Sigmoid colon (tissue), 4 donors: Measurements from ENCODE around the gene KRT14.

Experiments used
- CTCF ChIP-seq, 4 experiments: fragments of 450-650 bp in 3 of 4; fragments of 200-600 bp in 1 of 4; IDR thresholded peaks; one replicate each; pipeline ENCODE4 v1.5.1; 2016 to 2019; ENCODE audit warnings: antibody characterized with exemption in 4 of 4, mild to moderate bottlenecking in 3 of 4, moderate library complexity in 2 of 4
- EP300 ChIP-seq, 4 donors: sonication (generic); formaldehyde crosslinking; IDR thresholded peaks; one replicate each; pipeline ENCODE4 v1.6.1; 2017; ENCODE audit warnings: antibody characterized with exemption in 4 of 4
- POLR2A ChIP-seq, 2 donors: fragments of 450-650 bp; IDR thresholded peaks; one replicate each; pipeline ENCODE4 v1.6.1; 2016; ENCODE audit warnings: antibody characterized with exemption in 2 of 2, mild to moderate bottlenecking in 2 of 2, moderate library complexity in 2 of 2

GRCh38 chr17:41547378-41547841, 39.3 kb downstream of the KRT14 start:
- TF ChIP-seq CTCF (IDR thresholded peaks at IDR 0.05) (no peak), POLR2A (IDR thresholded peaks at IDR 0.05) (no peak), EP300 (IDR thresholded peaks at IDR 0.05) (no peak)
